GM18508 (cell line): ENCODE measurements around the gene LMO1.

ENCODE experiments used
- ATAC-seq: cut with Tn5 transposase; IDR thresholded peaks from one replicate; pipeline ENCODE4 v1.9.1; 2021; ENCODE audit warnings: moderate number of reproducible peaks; ENCODE audit not compliant: insufficient read depth, unreplicated experiment

Gene LMO1

GRCh38 chr11:8213376-8213775 lies 50.3 kb downstream of the LMO1 start:
- no peak for ATAC-seq

DNA sequence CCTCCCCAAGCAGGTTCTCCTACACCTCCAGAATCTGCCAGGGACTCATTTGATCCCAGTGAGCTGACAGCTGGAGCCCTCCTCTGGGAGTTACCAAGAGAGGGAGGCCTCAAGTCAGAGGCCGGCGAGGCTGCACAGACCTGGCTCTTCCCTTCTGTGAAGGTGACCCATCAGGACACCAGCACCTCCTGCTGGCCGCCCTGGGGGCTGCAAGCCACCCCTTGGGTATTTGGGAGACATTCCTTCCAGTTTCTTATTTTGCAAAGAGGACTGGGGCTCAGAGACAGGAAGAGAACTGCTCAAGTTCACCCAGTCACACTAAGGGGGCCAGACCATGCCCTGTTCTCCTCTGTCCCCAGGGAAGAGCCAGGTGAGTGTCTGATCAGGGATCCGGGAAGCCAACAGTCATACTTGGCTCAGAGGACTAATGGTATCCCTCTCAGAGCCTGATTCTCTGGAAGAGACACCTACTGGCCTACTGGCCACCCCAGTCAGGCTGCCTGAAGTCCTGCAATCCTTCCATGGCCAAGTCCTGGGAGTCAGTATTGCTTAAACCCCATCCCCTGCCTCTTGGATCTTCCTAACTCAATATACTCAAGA lies 54.4 kb downstream of the LMO1 start:
- no peak for ATAC-seq

DNA sequence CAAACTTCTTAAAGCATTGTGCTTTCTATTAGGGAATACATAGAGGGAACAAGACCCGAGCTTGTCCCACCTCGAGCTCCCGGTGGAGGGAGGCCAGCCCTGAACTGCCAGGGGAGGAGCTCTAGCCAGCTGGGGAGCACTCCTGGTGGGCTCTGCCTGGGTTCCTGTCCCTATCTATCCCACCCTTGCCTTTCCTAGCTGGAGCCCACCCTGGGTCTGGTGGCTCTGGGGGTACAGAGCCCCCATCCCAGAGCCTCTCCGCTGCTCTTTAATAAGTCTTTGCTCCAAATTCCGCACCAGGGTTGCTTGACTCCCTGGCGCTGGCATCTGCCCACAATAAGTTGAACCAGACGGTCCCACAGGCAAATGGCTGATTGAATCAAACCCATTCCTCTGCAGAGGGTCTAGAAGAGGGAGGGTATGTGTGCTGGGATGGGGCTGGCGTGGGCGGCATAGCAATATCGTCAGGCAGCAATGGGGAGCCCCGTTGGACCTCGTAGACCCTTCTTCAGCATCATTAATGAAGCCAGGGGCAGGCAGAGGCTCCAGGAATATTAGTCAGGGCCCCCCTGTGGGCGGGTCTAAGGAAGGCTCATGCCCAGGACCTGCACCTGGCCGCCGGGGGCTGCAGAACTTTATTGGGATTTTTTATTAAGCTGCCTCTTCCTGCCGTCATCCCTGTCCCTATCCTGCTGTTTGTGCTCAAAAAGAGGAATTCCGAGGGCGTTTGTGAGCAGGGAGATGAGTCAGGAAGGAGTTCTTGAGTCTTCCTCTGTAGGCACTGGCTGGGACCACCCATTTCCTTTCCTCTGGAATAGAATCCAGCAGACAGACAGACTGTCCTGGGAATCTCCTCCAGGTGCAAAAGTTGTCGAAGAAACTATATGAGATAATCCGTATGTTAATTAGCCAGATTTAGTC lies 56.3 kb downstream of the LMO1 start:
- no peak for ATAC-seq

- ATAC-seq, result no peak
These were observed 57.2 kb downstream of the LMO1 start for GRCh38 chr11:8206251-8207079.

- ATAC-seq, result no peak
These were observed 58.1 kb downstream of the LMO1 start for GRCh38 chr11:8205566-8205965.

- no peak for ATAC-seq
These were observed 59.1 kb downstream of the LMO1 start for GRCh38 chr11:8204596-8204995.

GRCh38 chr11:8204025-8204424 lies 59.7 kb downstream of the LMO1 start:
- no peak for ATAC-seq

- no peak for ATAC-seq
These were observed 60.3 kb downstream of the LMO1 start for GRCh38 chr11:8203414-8203715.

DNA sequence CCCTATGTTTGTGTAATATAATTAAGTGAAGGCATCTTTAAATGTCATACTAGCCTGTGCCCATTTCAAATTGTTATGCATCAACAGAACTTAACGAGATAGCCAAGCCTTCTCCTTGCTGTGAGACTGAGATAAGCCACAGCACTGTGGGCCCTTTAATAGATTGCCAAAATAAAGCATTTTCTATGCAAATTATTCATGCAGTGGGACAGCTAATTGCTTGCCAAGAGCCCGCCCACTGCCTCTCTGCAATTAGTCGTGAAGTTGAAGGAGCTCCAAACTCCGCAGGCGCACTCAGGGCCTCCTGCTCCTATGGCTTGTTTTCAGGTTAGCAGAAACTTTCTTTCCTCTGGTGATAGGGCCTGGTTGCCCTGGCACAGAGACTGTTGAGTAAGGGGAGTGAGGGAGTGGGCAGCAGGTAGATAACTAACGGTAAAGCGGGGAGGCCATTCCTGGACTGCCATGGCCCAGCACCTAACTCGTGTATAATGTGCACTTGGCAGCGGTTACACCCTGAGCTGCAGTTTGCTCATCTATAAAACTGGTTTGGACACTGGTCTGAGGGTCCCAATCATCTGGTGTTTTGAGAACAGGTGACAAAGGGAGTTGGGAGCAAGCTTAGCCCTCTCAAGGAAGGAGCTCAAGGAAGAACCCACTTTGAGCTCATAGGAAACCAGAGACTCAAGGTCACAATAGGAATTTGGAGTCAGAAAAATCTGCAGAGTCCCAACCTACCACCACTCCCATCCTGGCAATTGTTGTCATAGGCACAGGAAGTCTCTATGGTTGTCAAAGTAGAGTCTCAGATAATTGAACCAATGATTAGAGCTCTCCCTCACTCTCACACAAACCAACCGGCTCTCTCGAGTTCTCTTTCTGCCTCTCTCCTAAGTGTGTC lies 60.9 kb downstream of the LMO1 start:
- no peak for ATAC-seq

DNA sequence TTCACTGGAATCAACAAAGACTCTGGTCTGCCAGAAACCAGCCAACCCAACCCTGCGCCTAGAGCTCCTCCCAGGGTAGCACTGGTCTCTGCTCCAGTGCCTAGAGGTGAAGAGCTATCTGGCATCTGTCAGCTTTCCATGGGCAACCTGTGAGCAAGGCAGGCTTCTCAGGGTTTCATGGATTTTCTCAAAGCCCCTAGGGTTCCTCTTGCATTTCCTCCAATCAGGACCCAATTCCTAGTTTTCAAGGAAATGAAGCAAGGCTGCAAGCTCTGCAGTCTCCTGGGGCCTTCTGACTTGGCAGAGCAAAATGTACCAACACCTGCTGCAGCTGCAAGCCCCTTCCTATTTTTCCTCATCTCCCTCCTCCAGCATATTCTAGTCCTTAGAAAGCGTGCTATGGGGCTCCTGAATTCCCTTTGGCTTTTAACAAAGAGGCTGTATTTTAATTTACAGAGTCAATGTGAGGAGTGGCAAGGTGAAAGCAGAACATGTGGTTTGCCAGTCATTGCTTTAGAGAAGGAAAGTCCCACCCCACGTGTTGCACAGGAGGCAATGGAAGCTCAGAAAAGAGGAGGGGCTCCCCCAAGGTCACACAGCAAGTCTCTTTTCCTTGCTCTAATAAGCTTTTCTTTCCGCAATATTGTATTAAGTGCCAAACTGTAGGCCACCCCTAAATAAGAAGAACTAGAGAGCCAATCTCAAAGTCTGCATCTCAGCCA lies 61.9 kb downstream of the LMO1 start:
- no peak for ATAC-seq

- ATAC-seq, result no peak
These were observed 64.0 kb downstream of the LMO1 start for GRCh38 chr11:8199676-8200075.

DNA sequence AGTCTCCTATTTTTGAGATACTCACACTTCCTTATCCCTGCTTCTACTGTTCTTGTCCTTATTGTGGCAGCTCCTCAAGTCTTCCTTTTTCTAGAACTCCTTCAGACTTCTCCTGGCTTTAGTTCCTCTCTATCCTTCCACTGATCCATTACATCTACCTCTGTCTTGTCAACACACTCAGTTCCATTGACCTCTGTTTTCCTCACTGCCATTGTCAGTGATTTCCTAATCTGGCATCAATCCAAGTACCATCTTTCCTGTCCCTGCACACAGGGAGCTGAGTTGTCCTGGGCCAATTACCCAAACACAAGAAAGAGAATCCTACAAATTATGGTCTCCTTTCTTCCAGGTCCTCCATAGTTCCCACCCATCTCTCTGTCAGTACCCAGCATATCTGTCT lies 66.9 kb downstream of the LMO1 start:
- no peak for ATAC-seq

DNA sequence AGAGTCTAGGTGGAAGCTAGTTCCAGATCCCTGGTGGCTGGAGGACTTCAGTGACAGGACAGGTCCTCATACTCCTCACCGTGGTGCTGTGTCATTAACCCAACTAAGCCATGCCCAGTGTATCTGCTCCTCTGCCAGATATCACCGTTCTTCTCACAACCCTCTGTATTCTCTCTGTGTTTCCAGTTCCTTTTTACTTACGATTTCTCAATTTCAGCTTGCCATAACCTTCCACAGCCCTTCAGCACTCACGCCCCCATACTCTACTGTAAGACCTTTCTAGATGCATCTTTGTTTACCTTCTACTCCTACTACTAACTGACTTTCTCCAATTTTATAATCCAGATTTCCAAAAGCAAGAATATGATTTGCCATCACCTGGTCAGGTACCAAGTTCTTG lies 68.7 kb downstream of the LMO1 start:
- ATAC-seq, result no peak

GRCh38 chr11:8192896-8193209 lies 70.8 kb downstream of the LMO1 start:
- ATAC-seq, result no peak

DNA sequence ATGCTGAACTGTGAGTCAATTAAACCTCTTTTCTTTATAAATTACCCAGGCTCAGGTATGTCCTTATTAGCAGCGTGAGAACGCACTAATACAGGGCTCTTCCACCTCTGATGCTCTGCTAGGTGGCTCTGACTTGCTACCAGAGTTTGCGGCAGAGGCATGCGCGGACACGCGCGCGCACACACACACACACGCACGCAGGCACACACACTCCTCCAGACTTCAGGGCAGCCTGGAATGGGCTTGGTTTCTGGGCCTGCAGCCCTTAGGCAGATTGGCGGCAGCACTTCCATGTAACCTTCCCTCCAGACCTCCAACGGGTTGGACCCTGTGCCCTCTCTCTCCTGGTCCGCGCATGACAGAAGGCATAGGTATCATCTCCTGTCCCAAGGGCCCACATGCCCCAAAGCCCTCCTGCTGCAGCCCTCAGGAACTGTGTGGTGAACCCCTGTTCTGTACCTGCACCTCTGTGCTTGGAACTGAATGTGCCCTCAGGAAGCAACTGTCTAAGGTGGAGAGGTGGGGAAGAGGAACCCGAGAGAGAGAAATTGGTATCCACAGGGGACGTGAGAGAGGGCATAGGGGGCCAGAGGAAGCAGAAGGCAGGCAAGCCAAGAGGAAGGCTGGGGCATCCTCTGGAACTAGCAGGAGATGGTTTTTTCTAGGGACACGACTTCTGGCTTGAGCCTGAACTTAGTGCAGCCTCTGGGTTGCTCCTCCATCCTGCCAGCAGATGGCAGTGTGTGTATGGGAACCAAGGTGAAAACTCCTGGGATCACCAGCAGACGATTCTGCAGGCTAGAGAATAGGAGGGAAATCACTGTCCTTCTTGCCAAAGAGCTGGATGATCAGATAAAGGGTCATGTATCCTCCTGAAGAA lies 71.4 kb downstream of the LMO1 start:
- no peak for ATAC-seq

DNA sequence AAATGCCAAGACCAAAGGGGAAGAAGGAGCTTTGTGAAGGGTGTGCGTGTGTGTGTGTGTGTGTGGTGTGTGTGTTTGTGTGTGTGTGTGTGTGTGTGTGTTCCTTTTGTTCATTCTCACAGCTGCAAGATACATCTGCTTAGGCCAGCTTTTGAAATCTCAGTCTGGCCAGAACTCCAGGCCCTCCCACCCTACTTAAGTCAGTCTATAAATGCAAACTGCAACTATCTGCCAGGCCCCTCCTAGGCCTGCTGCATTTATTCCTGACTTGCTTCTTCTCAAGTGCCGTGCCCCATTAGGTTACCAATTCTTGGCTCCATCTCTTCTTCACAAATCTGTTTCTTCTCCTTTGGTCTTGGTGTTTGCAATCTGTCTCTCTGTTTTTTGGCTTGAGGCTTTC lies 73.2 kb downstream of the LMO1 start:
- ATAC-seq, result no peak

DNA sequence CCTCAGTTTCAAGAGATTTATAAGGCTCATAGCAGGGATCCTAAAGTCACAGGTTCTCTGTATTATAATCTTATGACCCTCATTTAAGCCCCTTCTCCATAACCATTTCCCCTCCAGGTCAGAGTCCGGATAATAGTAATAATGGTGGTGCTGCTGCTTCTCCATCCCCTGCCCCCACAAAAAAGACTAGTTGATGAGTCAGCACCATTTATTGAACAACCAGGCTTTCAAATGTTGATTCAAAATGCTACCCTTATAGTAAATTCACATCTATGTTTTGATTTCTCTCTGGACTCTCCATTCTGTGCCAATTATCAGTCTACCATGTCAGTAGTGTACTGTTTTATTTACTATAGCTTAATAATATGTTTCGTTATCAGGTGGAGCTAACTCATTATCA lies 77.2 kb downstream of the LMO1 start:
- ATAC-seq, result no peak

DNA sequence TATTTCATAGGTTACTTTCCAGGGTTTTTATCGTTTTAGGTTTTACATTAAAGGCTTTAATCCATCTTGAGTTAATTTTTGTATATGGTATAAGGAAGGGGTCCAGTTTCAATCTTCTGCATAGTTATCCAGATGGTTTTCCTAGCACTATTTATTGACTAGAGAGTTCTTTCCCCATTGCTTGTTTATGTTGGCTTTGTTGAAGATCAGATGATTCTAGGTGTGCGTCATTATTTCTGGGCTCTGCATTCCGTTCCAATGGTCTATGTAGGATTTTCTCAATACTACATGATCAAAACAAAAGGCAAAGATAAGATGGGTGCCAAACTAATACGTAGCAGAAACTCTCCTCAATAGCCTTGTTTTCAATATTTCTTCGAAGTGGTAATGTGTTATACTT lies 80.6 kb downstream of the LMO1 start:
- ATAC-seq, result no peak

- no peak for ATAC-seq
These were observed 83.2 kb downstream of the LMO1 start for GRCh38 chr11:8180469-8180868.
